Kidney capillary endothelial cell (primary cell): Measurements from ENCODE around the gene GLB1L3.
"Not testable (repeated sequence)": the region's sequence is repeated elsewhere in the genome, so short reads cannot be mapped to it uniquely, and the experiment has no call there.

Source experiments
- DNase-seq: peaks from one replicate; pipeline ENCODE4 v3.0.0-alpha.2; 2018; ENCODE audit warnings: low spot score

GLB1L3 gene

DNA sequence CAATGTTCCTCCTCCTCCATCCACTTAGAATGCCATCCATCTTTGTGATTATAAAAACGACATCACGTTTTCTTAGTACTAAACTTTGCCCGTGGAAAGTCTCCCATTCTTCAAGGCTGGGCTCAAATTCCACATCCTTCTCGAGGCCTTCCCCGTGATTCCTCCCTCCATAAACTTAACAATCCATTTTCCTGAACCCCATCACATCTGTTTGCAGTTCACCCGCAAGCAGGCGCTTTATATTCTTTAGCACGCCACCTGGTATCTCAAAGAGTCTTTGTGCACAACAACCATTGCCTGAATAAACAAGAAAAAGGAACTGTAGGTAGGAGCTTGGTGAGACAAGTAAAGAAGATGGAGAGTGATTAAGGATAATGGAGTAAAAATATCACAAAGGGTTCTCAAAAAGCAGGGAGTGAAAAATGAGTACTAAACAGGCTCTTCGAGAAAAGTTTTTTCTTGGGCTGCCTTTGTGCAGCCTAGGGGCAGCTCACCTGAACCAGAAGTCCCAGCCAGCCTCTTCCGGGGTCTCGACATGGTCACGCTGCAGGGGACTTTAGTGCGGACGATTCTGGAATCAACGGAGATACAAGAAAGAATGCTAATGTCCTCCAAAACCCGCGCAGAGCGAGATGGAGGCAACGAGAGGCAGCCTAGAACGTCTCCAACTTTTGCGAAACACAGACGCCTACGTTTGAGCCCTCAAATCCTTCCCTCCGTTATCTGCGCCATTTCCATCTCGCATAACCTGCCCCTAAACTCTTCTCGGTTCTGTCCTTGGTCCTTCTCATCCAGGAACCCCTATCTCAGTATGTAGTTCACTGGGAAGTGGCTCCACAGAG is 23.6 kb upstream of the GLB1L3 start:
- DNase-seq: peak; percentile 40

- peak; percentile 95 for DNase-seq
These were observed 22.8 kb upstream of the GLB1L3 start, which contains the start of the genes ACAD8 and THYN1 for GRCh38 chr11:134253188-134253993. TSS of gene ACAD8 (plus strand) at chr11:134253568. CDS start at chr11:134253601, 33 bp downstream. TSS of gene THYN1 (minus strand) at chr11:134253352. CDS start at chr11:134252882, 470 bp downstream.

GRCh38 chr11:134254433-134255183 is 21.6 kb upstream of the GLB1L3 start:
- no peak for DNase-seq

DNA sequence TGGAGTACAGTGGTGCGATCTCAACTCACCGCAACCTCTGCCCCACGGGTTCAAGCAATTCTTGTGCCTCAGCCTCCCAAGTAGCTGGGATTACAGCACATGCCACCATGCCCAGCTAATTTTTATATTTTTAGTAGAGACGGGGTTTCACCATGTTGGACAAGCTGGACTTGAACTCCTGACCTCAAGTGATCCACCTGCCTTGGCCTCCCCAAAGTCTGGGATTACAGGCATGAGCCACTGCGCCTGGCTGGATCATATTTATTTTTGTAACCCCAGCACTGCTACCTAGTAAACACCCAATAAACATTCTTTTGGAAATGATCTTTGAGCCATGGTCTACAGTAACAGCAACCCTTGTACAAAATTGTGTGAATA is 21.0 kb upstream of the GLB1L3 start:
- not testable (repeated sequence) for DNase-seq

DNA sequence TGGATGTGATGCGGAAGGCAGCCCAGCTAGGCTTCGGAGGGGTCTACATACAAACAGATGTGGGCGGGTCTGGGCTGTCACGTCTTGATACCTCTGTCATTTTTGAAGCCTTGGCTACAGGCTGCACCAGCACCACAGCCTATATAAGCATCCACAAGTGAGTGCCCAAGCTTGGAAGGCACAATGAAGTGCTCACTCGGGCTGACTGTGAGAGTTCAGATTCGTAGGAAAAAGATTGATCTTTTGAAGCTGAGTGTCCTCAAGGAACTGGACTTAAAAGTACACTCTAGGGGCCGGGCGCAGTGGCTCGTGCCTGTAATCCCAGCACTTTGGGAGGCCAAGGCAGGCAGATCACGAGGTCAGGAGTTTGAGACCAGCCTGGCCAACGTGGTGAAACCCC is 19.1 kb upstream of the GLB1L3 start:
- no peak for DNase-seq

DNA sequence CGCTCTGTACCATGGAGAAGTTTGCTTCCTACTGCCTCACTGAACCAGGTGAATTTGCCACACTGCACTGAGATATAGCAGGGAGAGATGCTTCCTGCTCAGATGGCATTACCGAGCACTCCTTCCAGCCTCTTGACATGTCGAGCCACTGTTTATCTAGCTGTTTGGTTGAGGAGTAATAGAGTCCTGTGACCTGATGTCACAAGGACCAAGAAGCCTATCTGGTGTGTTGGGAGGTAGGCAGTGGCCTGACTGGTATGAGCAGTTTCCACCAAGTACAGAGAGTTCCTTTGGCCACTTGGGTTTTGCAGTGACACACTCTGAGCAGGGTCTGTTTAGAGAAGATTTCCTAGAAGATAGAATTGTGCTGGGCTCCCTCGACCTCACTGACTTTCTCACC is 17.6 kb upstream of the GLB1L3 start:
- no peak for DNase-seq

DNA sequence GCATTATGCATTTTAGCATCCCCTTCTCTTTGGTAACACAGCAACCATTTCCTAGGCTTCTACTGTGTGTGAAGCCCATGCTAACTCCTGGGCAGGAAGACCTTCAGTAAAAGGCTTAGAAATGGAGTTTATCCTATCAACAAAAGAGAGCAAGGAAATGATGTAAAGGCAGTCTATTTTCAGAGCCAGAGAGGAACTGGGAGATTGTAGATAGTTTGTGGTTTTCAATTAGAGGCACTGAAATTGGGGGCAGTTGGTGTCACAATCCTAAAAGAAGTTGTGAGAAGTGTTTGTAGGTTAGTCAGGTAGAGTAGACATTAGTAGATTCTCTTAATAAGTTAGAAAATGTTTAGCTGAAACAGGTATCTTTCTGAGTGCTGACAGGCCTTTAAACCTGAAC is 15.7 kb upstream of the GLB1L3 start:
- no peak for DNase-seq

DNA sequence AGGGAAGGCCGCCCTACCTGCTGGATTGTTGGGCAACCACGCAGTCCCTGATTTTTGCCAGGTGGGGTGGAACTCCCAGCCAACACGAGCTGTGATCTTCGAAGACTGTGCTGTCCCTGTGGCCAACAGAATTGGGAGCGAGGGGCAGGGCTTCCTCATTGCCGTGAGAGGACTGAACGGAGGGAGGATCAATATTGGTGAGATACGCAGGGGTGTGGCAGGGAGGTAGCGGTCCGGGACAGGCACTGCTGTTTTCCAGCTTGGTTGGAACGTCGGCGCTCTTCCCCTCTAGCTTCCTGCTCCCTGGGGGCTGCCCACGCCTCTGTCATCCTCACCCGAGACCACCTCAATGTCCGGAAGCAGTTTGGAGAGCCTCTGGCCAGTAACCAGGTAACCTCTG is 15.2 kb upstream of the GLB1L3 start:
- no peak for DNase-seq

DNA sequence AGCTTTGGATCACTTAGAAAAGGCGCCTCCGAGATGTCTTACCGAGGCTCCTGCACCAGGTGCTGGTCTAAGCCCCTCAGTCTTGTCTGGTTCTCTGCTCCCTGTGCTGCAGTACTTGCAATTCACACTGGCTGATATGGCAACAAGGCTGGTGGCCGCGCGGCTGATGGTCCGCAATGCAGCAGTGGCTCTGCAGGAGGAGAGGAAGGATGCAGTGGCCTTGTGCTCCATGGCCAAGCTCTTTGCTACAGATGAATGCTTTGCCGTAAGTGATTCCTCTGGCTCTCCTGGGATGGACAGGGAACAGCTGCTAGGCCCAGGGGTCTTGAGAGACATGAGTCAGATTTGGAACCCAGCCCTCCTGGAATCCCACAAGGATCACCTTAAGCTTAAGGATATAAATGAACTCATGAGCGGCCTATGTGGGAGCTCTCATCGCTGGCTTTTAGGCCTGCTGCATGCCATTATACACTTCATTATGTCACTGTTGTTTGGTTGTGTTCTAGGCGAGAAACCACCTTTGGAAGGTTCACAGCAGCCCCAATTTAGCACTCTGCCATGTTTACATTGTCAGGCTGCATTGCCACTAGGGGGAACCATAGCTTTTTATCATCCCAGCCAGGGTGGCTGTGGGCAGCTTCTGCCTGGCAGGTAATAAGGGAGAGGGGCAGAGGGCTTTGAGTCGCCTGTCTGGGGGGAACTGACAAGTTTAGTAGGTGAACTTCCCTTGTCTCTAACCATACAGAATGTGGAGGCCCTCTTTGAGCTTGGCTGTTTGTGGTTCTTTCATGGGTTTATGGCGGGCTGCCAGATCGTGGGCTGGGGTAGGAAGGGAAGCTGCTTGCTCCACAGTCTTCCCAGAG is 14.3 kb upstream of the GLB1L3 start:
- DNase-seq: no peak

GRCh38 chr11:134264966-134265764 is 11.0 kb upstream of the GLB1L3 start:
- no peak for DNase-seq

GRCh38 chr11:134266440-134266839 is 9.7 kb upstream of the GLB1L3 start:
- no peak for DNase-seq

- no peak for DNase-seq
These were observed 9.3 kb upstream of the GLB1L3 start for GRCh38 chr11:134266841-134267251.

- no peak for DNase-seq
These were observed 8.7 kb upstream of the GLB1L3 start for GRCh38 chr11:134267461-134267860.

- DNase-seq: no peak
These were observed 8.2 kb upstream of the GLB1L3 start for GRCh38 chr11:134267966-134268365.

- DNase-seq: no peak
These were observed 5.9 kb upstream of the GLB1L3 start for GRCh38 chr11:134270250-134270714.

GRCh38 chr11:134271978-134272377 is 4.2 kb upstream of the GLB1L3 start:
- no peak for DNase-seq

DNA sequence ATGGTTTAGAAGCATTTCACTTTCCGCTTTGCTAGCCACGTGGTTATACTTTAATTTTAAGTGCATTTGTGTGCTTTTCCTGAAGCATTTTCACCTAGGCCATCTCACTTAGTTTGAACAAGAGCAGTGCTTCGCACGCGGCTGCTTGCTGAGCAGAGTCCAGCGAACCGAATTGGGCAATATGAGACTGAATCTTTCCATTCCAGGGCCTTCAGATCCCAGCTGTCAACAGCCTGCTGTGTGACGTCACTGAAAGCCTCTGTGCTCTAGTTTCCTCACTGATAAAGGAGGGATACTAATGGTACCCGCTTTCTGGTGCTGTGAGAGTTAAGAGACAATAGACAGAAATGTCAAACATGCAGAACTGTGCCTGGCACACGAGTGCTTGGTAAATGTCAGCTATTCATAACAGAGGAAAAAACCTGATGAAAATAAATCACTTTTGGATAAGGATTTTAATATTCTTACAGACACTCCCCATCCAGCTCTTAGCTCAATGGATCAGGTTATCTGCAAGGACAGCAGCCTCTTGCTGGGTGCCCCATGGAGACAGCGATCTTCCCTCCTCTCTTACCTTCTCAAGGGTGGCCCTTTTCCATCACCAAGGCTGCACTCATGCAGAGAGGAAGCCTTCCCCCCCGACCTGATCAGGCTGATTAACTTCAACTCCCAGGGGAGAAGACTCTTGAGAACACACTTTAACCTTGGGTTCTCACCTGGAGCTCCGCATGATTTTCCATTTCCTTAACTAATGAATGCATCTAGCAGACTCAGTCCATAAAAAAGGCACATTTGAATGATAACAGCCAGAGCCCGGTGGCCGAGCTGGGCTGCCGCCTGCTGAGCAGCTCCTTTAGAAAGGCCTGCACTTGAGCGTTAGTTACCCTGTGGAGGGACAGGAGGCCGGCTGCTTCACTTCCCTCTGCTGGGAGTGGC is 3.5 kb upstream of the GLB1L3 start:
- DNase-seq: no peak

GRCh38 chr11:134273317-134273712 is 2.9 kb upstream of the GLB1L3 start:
- DNase-seq: no peak

DNA sequence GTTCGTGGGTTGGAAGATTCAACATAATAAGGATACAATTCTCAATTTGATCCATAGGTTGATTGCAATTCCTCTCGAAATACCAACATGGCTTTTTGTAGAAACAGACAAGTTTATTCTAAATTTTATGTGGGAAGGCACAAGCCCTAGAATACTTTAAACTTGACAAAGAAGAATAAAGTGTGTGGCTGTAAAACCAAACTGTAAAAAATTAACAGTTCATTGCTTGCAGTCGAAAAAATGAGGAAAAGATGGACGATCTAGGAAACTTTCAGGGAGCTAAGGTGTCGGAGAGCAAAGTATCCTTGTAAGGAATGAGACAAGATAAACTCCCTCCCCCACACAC is 1.0 kb upstream of the GLB1L3 start:
- no peak for DNase-seq
